GM12873 (cell line): ENCODE results near the gene CD1C.

Experiments used
- CTCF ChIP-seq: IDR thresholded peaks from 2 replicates; pipeline ENCODE4 v1.5.1; 2012; ENCODE audit warnings: low read depth, mild to moderate bottlenecking, moderate library complexity, low read length, control low read depth; ENCODE audit not compliant: insufficient read depth; ENCODE audit errors: missing control alignments

CD1C gene

GRCh38 chr1:158289811-158290210 lies at the start of gene CD1C:
TSS of gene CD1C (plus strand) at chr1:158289923. CDS start at chr1:158290065, 142 bp downstream.
- no peak for TF ChIP-seq CTCF

- peak; percentile 27 for TF ChIP-seq CTCF
Observed at GRCh38 chr1:158246650-158247049, 43.1 kb upstream of the CD1C start.

- TF ChIP-seq CTCF: no peak
Observed at GRCh38 chr1:158248118-158248517, 41.6 kb upstream of the CD1C start.

GRCh38 chr1:158248771-158249170 lies 41.0 kb upstream of the CD1C start:
- TF ChIP-seq CTCF: no peak

- no peak for TF ChIP-seq CTCF
Observed at GRCh38 chr1:158249646-158250045, 40.1 kb upstream of the CD1C start.

- TF ChIP-seq CTCF: no peak
Observed at GRCh38 chr1:158251163-158251562, 38.6 kb upstream of the CD1C start.

GRCh38 chr1:158255656-158256055 lies 34.1 kb upstream of the CD1C start:
- no peak for TF ChIP-seq CTCF

GRCh38 chr1:158257888-158258287 lies 31.8 kb upstream of the CD1C start:
- TF ChIP-seq CTCF: no peak
